ENCODE results near the gene KDM8.

- peak; percentile 71 to 99 (median 98) for TF ChIP-seq CTCF (IDR thresholded peaks at IDR 0.05 in 2 of 3, conservative IDR thresholded peaks at IDR 0.05 in 1 of 3; ENCODE audit: borderline replicate concordance in 1 of 3, insufficient read depth in 1 of 3, low read depth in 2 of 3, low read length in 2 of 3)
- no peak for TF ChIP-seq JUND (IDR thresholded peaks at IDR 0.05)
- TF ChIP-seq EZH2 (IDR thresholded peaks at IDR 0.05) = no peak
- TF ChIP-seq, protein P1, sequence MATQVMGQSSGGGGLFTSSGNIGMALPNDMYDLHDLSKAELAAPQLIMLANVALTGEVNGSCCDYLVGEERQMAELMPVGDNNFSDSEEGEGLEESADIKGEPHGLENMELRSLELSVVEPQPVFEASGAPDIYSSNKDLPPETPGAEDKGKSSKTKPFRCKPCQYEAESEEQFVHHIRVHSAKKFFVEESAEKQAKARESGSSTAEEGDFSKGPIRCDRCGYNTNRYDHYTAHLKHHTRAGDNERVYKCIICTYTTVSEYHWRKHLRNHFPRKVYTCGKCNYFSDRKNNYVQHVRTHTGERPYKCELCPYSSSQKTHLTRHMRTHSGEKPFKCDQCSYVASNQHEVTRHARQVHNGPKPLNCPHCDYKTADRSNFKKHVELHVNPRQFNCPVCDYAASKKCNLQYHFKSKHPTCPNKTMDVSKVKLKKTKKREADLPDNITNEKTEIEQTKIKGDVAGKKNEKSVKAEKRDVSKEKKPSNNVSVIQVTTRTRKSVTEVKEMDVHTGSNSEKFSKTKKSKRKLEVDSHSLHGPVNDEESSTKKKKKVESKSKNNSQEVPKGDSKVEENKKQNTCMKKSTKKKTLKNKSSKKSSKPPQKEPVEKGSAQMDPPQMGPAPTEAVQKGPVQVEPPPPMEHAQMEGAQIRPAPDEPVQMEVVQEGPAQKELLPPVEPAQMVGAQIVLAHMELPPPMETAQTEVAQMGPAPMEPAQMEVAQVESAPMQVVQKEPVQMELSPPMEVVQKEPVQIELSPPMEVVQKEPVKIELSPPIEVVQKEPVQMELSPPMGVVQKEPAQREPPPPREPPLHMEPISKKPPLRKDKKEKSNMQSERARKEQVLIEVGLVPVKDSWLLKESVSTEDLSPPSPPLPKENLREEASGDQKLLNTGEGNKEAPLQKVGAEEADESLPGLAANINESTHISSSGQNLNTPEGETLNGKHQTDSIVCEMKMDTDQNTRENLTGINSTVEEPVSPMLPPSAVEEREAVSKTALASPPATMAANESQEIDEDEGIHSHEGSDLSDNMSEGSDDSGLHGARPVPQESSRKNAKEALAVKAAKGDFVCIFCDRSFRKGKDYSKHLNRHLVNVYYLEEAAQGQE (IDR thresholded peaks at IDR 0.05; ENCODE audit: low read depth) = no peak
- no peak for TF ChIP-seq SRF (IDR thresholded peaks at IDR 0.05; ENCODE audit: low read depth)
- TF ChIP-seq, protein P2, sequence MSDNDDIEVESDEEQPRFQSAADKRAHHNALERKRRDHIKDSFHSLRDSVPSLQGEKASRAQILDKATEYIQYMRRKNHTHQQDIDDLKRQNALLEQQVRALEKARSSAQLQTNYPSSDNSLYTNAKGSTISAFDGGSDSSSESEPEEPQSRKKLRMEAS (IDR thresholded peaks at IDR 0.05) = no peak
- no peak for TF ChIP-seq POLR2AphosphoS5 (IDR thresholded peaks at IDR 0.05; ENCODE audit: low read depth, low read length)
- no peak for TF ChIP-seq EZH2phosphoT487 (IDR thresholded peaks at IDR 0.05; ENCODE audit: borderline replicate concordance)
- no peak for TF ChIP-seq ZBTB33 (IDR thresholded peaks at IDR 0.05; ENCODE audit: extremely low read depth, insufficient replicate concordance, low read length)
- no peak for TF ChIP-seq ATF3 (IDR thresholded peaks at IDR 0.05)
Observed at GRCh38 chr16:27154705-27155521, 48.4 kb upstream of the KDM8 start.

All from HCT116 (cell line).